Osteoblast (primary cell): Measurements from ENCODE around the gene GARIN5B. TPM values are rescaled to one million over a fixed set of nuclear protein-coding genes. Genes with fewer than 3 reads are reported as not detected.

Experiments
- DNase-seq: peaks from one replicate; pipeline ENCODE4 v3.0.0; 2011; ENCODE audit warnings: low spot score, mixed read lengths; ENCODE audit not compliant: insufficient read length; ENCODE audit errors: missing footprints
- H2AFZ ChIP-seq: 2 replicates; pipeline ENCODE4 v1.6.0; 2011; ENCODE audit warnings: mild to moderate bottlenecking, low read length
- H3K27ac ChIP-seq: 2 replicates; pipeline ENCODE4 v1.5.1; 2011; ENCODE audit warnings: mild to moderate bottlenecking, low read depth, low read length, moderate library complexity
- H3K27me3 ChIP-seq: 2 replicates; pipeline ENCODE4 v1.6.0; 2012; ENCODE audit warnings: mild to moderate bottlenecking, control low read depth, inconsistent platforms, low read length, moderate library complexity; ENCODE audit not compliant: insufficient read depth
- H3K36me3 ChIP-seq: 2 replicates; pipeline ENCODE4 v1.5.1; 2011; ENCODE audit warnings: mild to moderate bottlenecking, low read length, control low read depth, moderate library complexity; ENCODE audit not compliant: insufficient read depth
- H3K4me1 ChIP-seq: 2 replicates; pipeline ENCODE4 v1.5.1; 2011; ENCODE audit warnings: mild to moderate bottlenecking, low read length, control low read depth, moderate library complexity; ENCODE audit not compliant: insufficient read depth
- H3K4me2 ChIP-seq: 2 replicates; pipeline ENCODE4 v1.6.0; 2011; ENCODE audit warnings: mild to moderate bottlenecking, low read length; ENCODE audit not compliant: insufficient read depth
- H3K4me3 ChIP-seq: fragments of 200-600 bp; sonication (generic); 3 replicates; pipeline ENCODE4 v1.5.1; 2012; ENCODE audit warnings: mild to moderate bottlenecking, low read length, inconsistent platforms; ENCODE audit not compliant: insufficient read depth
- H3K79me2 ChIP-seq: 2 replicates; pipeline ENCODE4 v1.6.0; 2012; ENCODE audit warnings: mild to moderate bottlenecking, low read length, control low read depth, inconsistent platforms; ENCODE audit not compliant: insufficient read depth
- H3K9me3 ChIP-seq: 2 replicates; pipeline ENCODE4 v1.5.1; 2011; ENCODE audit warnings: low read depth, low read length, control low read depth
- H4K20me1 ChIP-seq: 2 replicates; pipeline ENCODE4 v1.6.0; 2012; ENCODE audit warnings: mild to moderate bottlenecking, low read length, control low read depth; ENCODE audit not compliant: insufficient read depth
- total RNA-seq: library from RNA; depleted of rRNA; stranded (reverse); fragments of >200 nt; gene quantifications from 2 replicates; pipeline ENCODE4 v1.2.3, GENCODE V29; 2012
- TF ChIP-seq, protein P1 (sequence below): IDR thresholded peaks from 2 replicates; pipeline ENCODE4 v1.5.1; 2011; ENCODE audit warnings: mild to moderate bottlenecking, low read depth, low read length, moderate library complexity; ENCODE audit errors: extremely low read depth

The GARIN5B gene
- total RNA-seq, 1 donor, result not detected

DNA sequence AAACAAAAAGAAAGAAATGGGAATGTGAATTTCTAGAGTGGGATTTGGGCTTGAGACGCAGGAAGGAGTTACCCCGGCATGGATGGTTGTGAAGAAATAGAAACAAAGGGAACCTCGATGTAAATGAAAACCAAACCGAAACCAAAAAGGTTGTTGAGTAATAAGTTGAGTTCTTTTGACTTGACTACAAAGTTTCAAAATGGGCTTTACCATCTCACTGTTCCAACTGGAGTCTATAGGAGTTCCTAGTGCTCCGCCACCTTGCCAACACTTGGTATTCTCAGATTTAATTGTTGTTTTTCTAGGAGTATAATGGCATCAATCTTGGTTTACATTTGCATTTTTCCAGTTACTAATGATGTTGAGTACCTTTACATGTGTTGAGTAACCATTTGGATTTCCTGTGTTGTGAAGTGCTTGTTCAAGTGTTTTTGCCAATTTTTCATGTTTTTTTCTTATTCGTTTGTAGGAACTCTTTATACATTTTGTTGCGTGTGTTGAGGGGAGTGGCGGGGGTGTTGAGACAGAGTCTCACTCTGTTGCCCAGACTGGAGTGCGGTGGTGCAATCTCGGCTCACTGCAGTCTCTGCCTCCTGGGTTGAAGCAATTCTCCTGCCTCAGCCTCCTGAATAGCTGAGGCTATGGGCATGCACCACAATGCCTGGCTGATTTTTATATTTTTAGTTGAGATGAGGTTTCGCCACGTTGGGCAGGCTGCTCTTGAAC lies 35.3 kb upstream of the GARIN5B start:
- H3K9me3 ChIP-seq, result no peaks in the 10 kb centered on the region
- no peak overlapping the region for H3K27ac ChIP-seq
- peak; percentile 61 for DNase-seq
- H4K20me1 ChIP-seq, result peaks cover 37% of the 10 kb centered on the region
- H3K36me3 ChIP-seq, result peaks cover 28% of the 10 kb centered on the region
- H3K4me1 ChIP-seq, result no peaks in the 10 kb centered on the region
- peaks cover 9% of the 10 kb centered on the region for H3K79me2 ChIP-seq
- no peak overlapping the region for H2AFZ ChIP-seq
- H3K27me3 ChIP-seq, result no peaks in the 10 kb centered on the region
- no peak overlapping the region for H3K4me3 ChIP-seq
- no peak overlapping the region for H3K4me2 ChIP-seq
- TF ChIP-seq, protein P1, sequence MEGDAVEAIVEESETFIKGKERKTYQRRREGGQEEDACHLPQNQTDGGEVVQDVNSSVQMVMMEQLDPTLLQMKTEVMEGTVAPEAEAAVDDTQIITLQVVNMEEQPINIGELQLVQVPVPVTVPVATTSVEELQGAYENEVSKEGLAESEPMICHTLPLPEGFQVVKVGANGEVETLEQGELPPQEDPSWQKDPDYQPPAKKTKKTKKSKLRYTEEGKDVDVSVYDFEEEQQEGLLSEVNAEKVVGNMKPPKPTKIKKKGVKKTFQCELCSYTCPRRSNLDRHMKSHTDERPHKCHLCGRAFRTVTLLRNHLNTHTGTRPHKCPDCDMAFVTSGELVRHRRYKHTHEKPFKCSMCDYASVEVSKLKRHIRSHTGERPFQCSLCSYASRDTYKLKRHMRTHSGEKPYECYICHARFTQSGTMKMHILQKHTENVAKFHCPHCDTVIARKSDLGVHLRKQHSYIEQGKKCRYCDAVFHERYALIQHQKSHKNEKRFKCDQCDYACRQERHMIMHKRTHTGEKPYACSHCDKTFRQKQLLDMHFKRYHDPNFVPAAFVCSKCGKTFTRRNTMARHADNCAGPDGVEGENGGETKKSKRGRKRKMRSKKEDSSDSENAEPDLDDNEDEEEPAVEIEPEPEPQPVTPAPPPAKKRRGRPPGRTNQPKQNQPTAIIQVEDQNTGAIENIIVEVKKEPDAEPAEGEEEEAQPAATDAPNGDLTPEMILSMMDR, result no peak

DNA sequence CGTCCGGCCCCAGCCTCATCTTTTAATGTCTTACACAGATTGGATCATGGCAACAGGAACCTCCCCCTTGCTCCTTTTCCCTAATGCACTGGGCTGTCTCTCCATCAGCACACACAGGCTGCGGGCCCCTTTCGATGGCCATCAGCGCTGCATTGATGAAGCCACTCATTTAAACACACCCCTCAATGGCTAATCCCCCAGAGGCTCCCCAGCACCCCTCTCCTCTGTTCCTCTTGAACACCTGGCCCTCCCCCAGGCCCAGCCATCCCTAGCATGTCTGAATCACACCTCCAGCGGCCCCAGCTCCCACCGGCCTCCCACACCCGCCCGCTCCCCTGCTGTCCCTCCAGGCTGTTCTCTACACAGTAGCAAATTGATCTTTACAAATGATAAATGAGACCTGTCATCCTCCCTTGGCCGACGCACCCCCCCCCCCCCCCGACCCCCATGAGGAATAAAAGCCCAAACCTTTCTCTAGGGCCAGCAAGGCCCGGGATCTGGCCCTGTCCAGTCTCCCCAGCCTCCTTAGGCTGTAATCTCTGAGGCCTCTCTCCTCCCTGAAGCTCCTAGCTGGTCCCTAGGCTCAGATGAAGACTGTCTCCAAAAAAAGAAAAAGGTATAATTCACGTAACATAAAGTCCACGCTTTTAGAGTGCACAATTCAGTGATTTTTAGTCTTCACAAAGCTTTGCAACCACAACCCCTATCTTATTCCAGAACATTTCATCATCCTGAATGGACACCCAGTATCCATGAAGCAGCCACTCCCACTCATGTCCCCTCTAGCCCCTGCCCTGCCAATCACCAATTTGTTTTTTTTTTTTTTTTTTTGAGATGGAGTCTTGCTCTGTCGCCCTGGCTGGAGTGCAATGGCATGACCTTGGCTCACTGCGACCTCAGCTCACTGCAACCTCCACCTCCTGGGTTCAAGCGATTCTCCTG lies 30.0 kb upstream of the GARIN5B start:
- peak; percentile 66 for DNase-seq
- TF ChIP-seq, protein P1, result no peak
- peaks cover 41% of the 10 kb centered on the region for H4K20me1 ChIP-seq

DNA sequence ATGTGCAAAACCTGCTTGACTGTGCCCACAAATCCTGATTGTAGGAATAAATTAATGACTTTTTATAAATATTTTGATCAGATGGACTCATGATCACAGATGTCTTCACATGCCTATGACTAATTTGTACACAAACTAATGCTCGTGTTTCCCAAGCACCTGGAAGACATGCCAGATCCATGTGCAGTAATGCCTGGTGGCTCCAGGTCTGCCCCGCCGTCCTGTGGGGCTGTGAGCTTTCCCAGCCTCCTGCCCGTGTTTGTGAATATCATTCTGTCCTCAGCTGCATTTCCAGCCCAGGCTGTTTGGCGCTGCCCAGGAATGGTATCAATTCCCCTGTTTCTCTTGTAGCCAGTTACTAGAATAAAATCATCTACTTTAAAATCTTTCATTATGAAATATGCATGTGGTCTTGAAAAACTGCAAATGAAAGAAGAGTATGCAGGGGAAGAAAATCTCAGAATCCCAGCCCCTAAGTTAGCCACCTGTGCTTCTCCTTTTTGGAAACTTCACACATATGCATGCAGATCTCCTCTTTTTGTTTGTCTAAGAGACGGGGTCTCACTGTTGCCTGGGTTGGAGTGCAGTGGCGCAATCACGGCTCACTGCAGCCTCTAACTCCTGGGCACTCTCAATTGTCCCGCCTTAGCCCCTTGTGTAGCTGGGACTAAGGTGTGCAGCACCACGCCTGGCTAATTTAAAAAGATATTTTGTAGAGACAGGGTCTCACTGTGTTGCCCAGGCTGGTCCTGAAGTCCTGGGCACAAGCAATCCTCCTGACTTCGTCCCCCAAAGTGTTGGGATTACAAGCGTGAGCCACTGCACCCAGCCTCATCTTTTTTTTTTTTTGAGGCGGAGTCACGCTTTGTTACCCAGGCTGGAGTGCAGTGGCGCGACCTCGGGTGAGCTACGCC lies 28.9 kb upstream of the GARIN5B start:
- H3K9me3 ChIP-seq, result no peaks in the 10 kb centered on the region
- H3K4me1 ChIP-seq, result peaks cover 18% of the 10 kb centered on the region
- TF ChIP-seq, protein P1, result no peak
- no peak overlapping the region for H3K4me2 ChIP-seq
- H4K20me1 ChIP-seq, result peaks cover 52% of the 10 kb centered on the region
- DNase-seq, result peak; percentile 58
- no peaks in the 10 kb centered on the region for H3K27me3 ChIP-seq
- no peak overlapping the region for H2AFZ ChIP-seq
- H3K27ac ChIP-seq, result no peak overlapping the region
- peaks cover 52% of the 10 kb centered on the region for H3K36me3 ChIP-seq
- peaks cover 43% of the 10 kb centered on the region for H3K79me2 ChIP-seq
- H3K4me3 ChIP-seq, result no peak overlapping the region

More for the DNA sequence above, 30.0 kb upstream of the GARIN5B start:
- no peak overlapping the region for H3K4me2 ChIP-seq
- H2AFZ ChIP-seq, result no peak overlapping the region
- no peaks in the 10 kb centered on the region for H3K27me3 ChIP-seq
- peaks cover 6% of the 10 kb centered on the region for H3K4me1 ChIP-seq
- H3K79me2 ChIP-seq, result peaks cover 32% of the 10 kb centered on the region
- no peak overlapping the region for H3K4me3 ChIP-seq
- no peaks in the 10 kb centered on the region for H3K9me3 ChIP-seq
- H3K36me3 ChIP-seq, result peaks cover 40% of the 10 kb centered on the region
- H3K27ac ChIP-seq, result no peak overlapping the region
